Measurements from ENCODE around the gene RGS19.

RGS19 gene

GRCh38 chr20:64107736-64108457 is 28.6 kb upstream of the RGS19 start:
- no peak for DNase-seq

GRCh38 chr20:64106981-64107735 is 27.8 kb upstream of the RGS19 start, which contains the start of gene NPBWR2:
NPBWR2 (minus strand) TSS chr20:64107565; CDS start chr20:64106831, 734 bp downstream.
- no peak for DNase-seq

- DNase-seq = no peak
These were observed 27.2 kb upstream of the RGS19 start for GRCh38 chr20:64106435-64106961.

- no peak for DNase-seq
These were observed 26.6 kb upstream of the RGS19 start for GRCh38 chr20:64105846-64106434.

GRCh38 chr20:64104667-64105451 is 25.5 kb upstream of the RGS19 start:
- no peak for DNase-seq

- no peak for DNase-seq
These were observed 24.8 kb upstream of the RGS19 start for GRCh38 chr20:64103871-64104666.

- DNase-seq = no peak
These were observed 23.5 kb upstream of the RGS19 start for GRCh38 chr20:64102647-64103354.

- no peak for DNase-seq
These were observed 22.7 kb upstream of the RGS19 start for GRCh38 chr20:64101731-64102621.

GRCh38 chr20:64100946-64101688 is 21.8 kb upstream of the RGS19 start:
- no peak for DNase-seq

- no peak for DNase-seq
These were observed 21.2 kb upstream of the RGS19 start for GRCh38 chr20:64100566-64100888.

- DNase-seq = no peak
These were observed 20.7 kb upstream of the RGS19 start for GRCh38 chr20:64099880-64100565.

GRCh38 chr20:64099086-64099786 is 19.9 kb upstream of the RGS19 start:
- no peak for DNase-seq

- DNase-seq = no peak
These were observed 19.2 kb upstream of the RGS19 start for GRCh38 chr20:64098471-64099013.

GRCh38 chr20:64096535-64096934 is 17.2 kb upstream of the RGS19 start:
- DNase-seq = no peak

- DNase-seq = no peak
These were observed 16.6 kb upstream of the RGS19 start for GRCh38 chr20:64095927-64096326.

- DNase-seq = no peak
These were observed 16.1 kb upstream of the RGS19 start for GRCh38 chr20:64095455-64095854.

- DNase-seq = no peak
These were observed 13.7 kb upstream of the RGS19 start for GRCh38 chr20:64093013-64093503.

All from NCI-H187 treated with DMSO at 0.1 percent for 48 hours (cell line).